Vagina (tissue), 2 donors: ENCODE results near the gene EVC2. TPM values are rescaled to one million over a fixed set of nuclear protein-coding genes. Genes with fewer than 3 reads are reported as not detected.

ENCODE experiments used
- DNase-seq, 2 donors: peaks; one replicate each; pipeline ENCODE4 v3.0.0-alpha.2; 2017; ENCODE audit errors: extremely low spot score in 2 of 2
- H3K27ac ChIP-seq: fragments of 200-600 bp; sonication (generic); one replicate; pipeline ENCODE4 v1.5.1; 2019
- H3K27me3 ChIP-seq: fragments of 200-600 bp; sonication (generic); one replicate; pipeline ENCODE4 v1.5.1; 2019
- H3K36me3 ChIP-seq, 2 donors: fragments of 200-600 bp; sonication (generic); one replicate each; pipeline ENCODE4 v1.5.1; 2017 to 2019
- H3K4me1 ChIP-seq: fragments of 200-600 bp; sonication (generic); one replicate; pipeline ENCODE4 v1.5.1; 2019
- H3K4me3 ChIP-seq, 2 donors: fragments of 200-600 bp; sonication (generic); 1 replicate in 1 of 2; 2 replicates in 1 of 2; pipeline ENCODE4 v1.5.1; 2016 to 2019
- H3K9me3 ChIP-seq: fragments of 200-600 bp; sonication (generic); one replicate; pipeline ENCODE4 v1.5.1; 2019
- CTCF ChIP-seq, 3 experiments: fragments of 450-650 bp in 2 of 3; fragments of 200-600 bp in 1 of 3; sonication (generic) in 1 of 3; IDR thresholded peaks; one replicate each; pipeline ENCODE4 v1.5.1; 2017 to 2019; ENCODE audit warnings: antibody characterized with exemption in 3 of 3, mild to moderate bottlenecking in 2 of 3, moderate library complexity in 2 of 3
- POLR2A ChIP-seq, 2 donors: fragments of 450-650 bp; IDR thresholded peaks; one replicate each; pipeline ENCODE4 v1.6.1; 2017; ENCODE audit warnings: antibody characterized with exemption in 2 of 2, mild to moderate bottlenecking in 2 of 2, moderate library complexity in 2 of 2
- POLR2AphosphoS5 ChIP-seq, 2 donors: sonication (generic); formaldehyde crosslinking; IDR thresholded peaks; one replicate each; pipeline ENCODE4 v1.9.0; 2017; ENCODE audit warnings: antibody characterized with exemption in 2 of 2, mild to moderate bottlenecking in 2 of 2, low read depth in 1 of 2; ENCODE audit not compliant: insufficient read depth in 1 of 2
- intact Hi-C: fragments of 100-400 bp; cut with DNase I; formaldehyde crosslinking; loops from one replicate; pipeline ENCODE4 v1.15.1; 2023
- total RNA-seq: library from RNA; depleted of rRNA; stranded (reverse); fragments of >200 nt; gene quantifications from one replicate; pipeline ENCODE4 v1.2.3, GENCODE V29; 2016

EVC2 gene
- total RNA-seq, 1 donor from 2014 or later, result 23.8 TPM

GRCh38 chr4:5566991-5567390, 141.4 kb downstream of the EVC2 start:
- TF ChIP-seq POLR2A (IDR thresholded peaks at IDR 0.05), result no peak
- TF ChIP-seq POLR2AphosphoS5 (IDR thresholded peaks at IDR 0.05; ENCODE audit: insufficient read depth in 1 of 2, low read depth in 1 of 2), result no peak
- no peak for TF ChIP-seq CTCF (IDR thresholded peaks at IDR 0.05)
- no peak overlapping the region for H3K4me3 ChIP-seq
- no peaks in the 10 kb centered on the region for H3K9me3 ChIP-seq
- H3K27me3 ChIP-seq, result no peaks in the 10 kb centered on the region
- no peak overlapping the region for H3K27ac ChIP-seq
- no peaks in the 10 kb centered on the region for H3K36me3 ChIP-seq
- H3K4me1 ChIP-seq, result no peaks in the 10 kb centered on the region
- intact Hi-C loops, result no loop called here
- DNase-seq, result peak in 1 of 2 donors; percentile 46

GRCh38 chr4:5566526-5566925, 141.8 kb downstream of the EVC2 start:
- Histone ChIP-seq H3K4me1 (no peaks in the 10 kb centered on the region), H3K27ac (no peak overlapping the region), H3K27me3 (no peaks in the 10 kb centered on the region), H3K4me3 (no peak overlapping the region), H3K9me3 (no peaks in the 10 kb centered on the region), H3K36me3 (no peaks in the 10 kb centered on the region)
- intact Hi-C loops, result no loop called here
- TF ChIP-seq POLR2AphosphoS5 (IDR thresholded peaks at IDR 0.05; ENCODE audit: insufficient read depth in 1 of 2, low read depth in 1 of 2), result no peak
- TF ChIP-seq CTCF (IDR thresholded peaks at IDR 0.05), result no peak
- no peak for TF ChIP-seq POLR2A (IDR thresholded peaks at IDR 0.05)
- DNase-seq, result peak; percentile 58 to 62

- no peak overlapping the region for H3K4me3 ChIP-seq
- peak; percentile 54 to 67 for DNase-seq
- intact Hi-C loops, result no loop called here
- H3K27ac ChIP-seq, result no peak overlapping the region
- H3K27me3 ChIP-seq, result no peaks in the 10 kb centered on the region
- no peaks in the 10 kb centered on the region for H3K9me3 ChIP-seq
- TF ChIP-seq POLR2AphosphoS5 (IDR thresholded peaks at IDR 0.05; ENCODE audit: insufficient read depth in 1 of 2, low read depth in 1 of 2), result no peak
- no peak for TF ChIP-seq CTCF (IDR thresholded peaks at IDR 0.05)
- TF ChIP-seq POLR2A (IDR thresholded peaks at IDR 0.05), result no peak
- peaks cover 0 to 7% of the 10 kb centered on the region in 2 donors for H3K36me3 ChIP-seq
- no peaks in the 10 kb centered on the region for H3K4me1 ChIP-seq
Observed at GRCh38 chr4:5563856-5564255, 144.5 kb downstream of the EVC2 start.

- Histone ChIP-seq H3K4me1 (no peaks in the 10 kb centered on the region), H3K27ac (no peak overlapping the region), H3K4me3 (no peak overlapping the region), H3K27me3 (no peaks in the 10 kb centered on the region), H3K36me3 (peaks cover 0 to 12% of the 10 kb centered on the region in 2 donors), H3K9me3 (no peaks in the 10 kb centered on the region)
- TF ChIP-seq CTCF (IDR thresholded peaks at IDR 0.05), result no peak
- TF ChIP-seq POLR2AphosphoS5 (IDR thresholded peaks at IDR 0.05; ENCODE audit: insufficient read depth in 1 of 2, low read depth in 1 of 2), result no peak
- TF ChIP-seq POLR2A (IDR thresholded peaks at IDR 0.05), result no peak
- intact Hi-C loops, result no loop called here
- DNase-seq, result peak; percentile 29 to 46
Observed at GRCh38 chr4:5562476-5562875, 145.9 kb downstream of the EVC2 start.

- no peak overlapping the region for H3K4me3 ChIP-seq
- H3K4me1 ChIP-seq, result no peaks in the 10 kb centered on the region
- DNase-seq, result peak; percentile 34 to 58
- no peaks in the 10 kb centered on the region for H3K9me3 ChIP-seq
- intact Hi-C loops, result no loop called here
- H3K36me3 ChIP-seq, result peaks cover 0 to 12% of the 10 kb centered on the region in 2 donors
- no peaks in the 10 kb centered on the region for H3K27me3 ChIP-seq
- no peak overlapping the region for H3K27ac ChIP-seq
- TF ChIP-seq CTCF (IDR thresholded peaks at IDR 0.05), result no peak
- TF ChIP-seq POLR2AphosphoS5 (IDR thresholded peaks at IDR 0.05; ENCODE audit: insufficient read depth in 1 of 2, low read depth in 1 of 2), result no peak
- TF ChIP-seq POLR2A (IDR thresholded peaks at IDR 0.05), result no peak
Observed at GRCh38 chr4:5561286-5561685, 147.1 kb downstream of the EVC2 start.
